K562 (cell line): ENCODE measurements around the gene RAI14. TPM values are rescaled to one million over a fixed set of nuclear protein-coding genes. Genes with fewer than 3 reads are reported as not detected.

Experiments
- ATAC-seq: fragments of 200-7000 bp; cut with Tn5 transposase; 3 replicates; pipeline ENCODE4 v1.9.1; 2020; ENCODE audit warnings: moderate library complexity
- BruUV-seq: library from RNA; stranded (reverse); fragments of 400-500 nt; replicated peaks from 2 replicates; lab custom pipeline; 2021; lab: Mats Ljungman, UMichigan
- CTCF ChIA-PET: fragments of 300-600 bp; formaldehyde crosslinking; extraction: SDS; loops from one replicate; lab custom pipeline; 2021; ENCODE audit warnings: low intra/inter-chr PET ratio; lab: Yijun Ruan, JAX
- POLR2A ChIA-PET: fragments of 300-600, 350-650 bp; sonication (Branson Sonifier 250); formaldehyde crosslinking; extraction: SDS; loops from one replicate; lab custom pipeline; 2021; ENCODE audit warnings: antibody characterized with exemption, inconsistent platforms; lab: Yijun Ruan, JAX
- DNase-seq, 4 experiments: peaks; one replicate each; pipeline versions ENCODE4 v3.0.0 to v3.0.0-alpha.2; 2011 to 2018; ENCODE audit warnings: low spot score in 3 of 4, mixed read lengths in 3 of 4; ENCODE audit errors: extremely low read depth in 1 of 4
- FAIRE-seq: peaks from 2 replicates; lab custom pipeline; 2011; peaks lifted over from hg19 to GRCh38; lab: Jason Lieb, UNC
- H2AFZ ChIP-seq: 2 replicates; pipeline ENCODE4 v1.6.0; 2011; ENCODE audit warnings: low read depth, low read length, control low read depth, inconsistent platforms
- H3K27ac ChIP-seq: fragments of 200-600 bp; 3 replicates; pipeline ENCODE4 v1.8.0; 2011; ENCODE audit warnings: low read depth, mild to moderate bottlenecking, control low read depth, inconsistent platforms, low read length, moderate library complexity, mixed read lengths; ENCODE audit errors: extremely low read depth
- H3K27me3 ChIP-seq, 2 experiments: fragments of 300-600 bp in 1 of 2; 2 replicates in 1 of 2; 3 replicates in 1 of 2; pipeline versions ENCODE4 v1.6.0 to v1.8.0; 2011; ENCODE audit warnings: inconsistent platforms in 2 of 2, low read length in 2 of 2, mild to moderate bottlenecking in 1 of 2, mixed read lengths in 1 of 2, moderate library complexity in 1 of 2; ENCODE audit not compliant: control insufficient read depth in 2 of 2, insufficient read depth in 2 of 2
- H3K36me3 ChIP-seq: fragments of 300-600 bp; 3 replicates; pipeline ENCODE4 v1.8.0; 2011; ENCODE audit warnings: mild to moderate bottlenecking, low read length, inconsistent platforms; ENCODE audit not compliant: control insufficient read depth, insufficient read depth
- H3K4me1 ChIP-seq, 2 experiments: fragments of 200-600 bp in 1 of 2; replicated peaks in 1 of 2; 2 replicates in 1 of 2; 3 replicates in 1 of 2; pipeline versions ENCODE4 v1.5.1 to v1.8.0; 2011; ENCODE audit warnings: inconsistent platforms in 2 of 2, low read length in 2 of 2, mild to moderate bottlenecking in 1 of 2, mixed read lengths in 1 of 2, moderate library complexity in 1 of 2; ENCODE audit not compliant: control insufficient read depth in 2 of 2, insufficient read depth in 2 of 2
- H3K4me2 ChIP-seq: 2 replicates; pipeline ENCODE4 v1.6.1; 2011; ENCODE audit warnings: low read length, control low read depth, inconsistent platforms, mixed read lengths; ENCODE audit not compliant: insufficient read depth
- H3K4me3 ChIP-seq: fragments of 200-600 bp; sonication (generic), shearing (Covaris generic); 2 replicates; pipeline ENCODE4 v1.5.1; 2016; ENCODE audit warnings: control low read depth, inconsistent platforms
- H3K79me2 ChIP-seq: fragments of 200-600 bp; 3 replicates; pipeline ENCODE4 v1.8.0; 2011; ENCODE audit warnings: low read length, inconsistent platforms; ENCODE audit not compliant: control insufficient read depth, insufficient read depth
- H3K9ac ChIP-seq, 2 experiments: 2 replicates each; pipeline versions ENCODE4 v1.6.0 to v1.6.1; 2011; ENCODE audit warnings: low read depth in 2 of 2, low read length in 2 of 2, control low read depth in 1 of 2, inconsistent platforms in 1 of 2, mild to moderate bottlenecking in 1 of 2, mixed read lengths in 1 of 2; ENCODE audit not compliant: insufficient read depth in 1 of 2
- H3K9me1 ChIP-seq: one replicate; pipeline ENCODE4 v1.6.0; 2011; ENCODE audit warnings: inconsistent platforms, mild to moderate bottlenecking, low read length, moderate library complexity; ENCODE audit not compliant: control insufficient read depth, insufficient read depth
- H3K9me3 ChIP-seq: replicated peaks from 2 replicates; pipeline ENCODE4 v1.5.1; 2011; ENCODE audit warnings: low read depth, low read length, inconsistent platforms; ENCODE audit not compliant: control insufficient read depth, insufficient read depth
- H4K20me1 ChIP-seq: replicated peaks from 2 replicates; pipeline ENCODE4 v1.6.1; 2011; ENCODE audit warnings: low read length, inconsistent platforms, mixed read lengths; ENCODE audit not compliant: control insufficient read depth, insufficient read depth
- ARID3B ChIP-seq: fragments of 250-450 bp; sonication (Bioruptor Pico); IDR thresholded peaks from 2 replicates; pipeline ENCODE4 v1.4.0; 2020; ENCODE audit warnings: borderline replicate concordance
- ATF1 ChIP-seq, 2 experiments: fragments of 450-650 bp in 1 of 2; IDR thresholded peaks; 2 replicates each; pipeline ENCODE4 v1.6.1; 2016; ENCODE audit warnings: missing compliant biosample characterization in 1 of 2, missing genetic modification characterization in 1 of 2
- BCL6 ChIP-seq: fragments of 250-450 bp; sonication (Bioruptor Pico); IDR thresholded peaks from 2 replicates; pipeline ENCODE4 v1.4.0; 2020
- CREB3 ChIP-seq: fragments of 450-650 bp; conservative IDR thresholded peaks from 2 replicates; pipeline ENCODE4 v1.6.1; 2016; ENCODE audit warnings: missing genetic modification characterization, low read depth, mild to moderate bottlenecking, missing compliant biosample characterization, moderate library complexity
- CREB5 ChIP-seq: fragments of 250-450 bp; sonication (Bioruptor Pico); IDR thresholded peaks from 2 replicates; pipeline ENCODE4 v1.5.0; 2020; ENCODE audit warnings: mild to moderate bottlenecking
- GTF2F1 ChIP-seq: IDR thresholded peaks from 2 replicates; pipeline ENCODE4 v1.6.1; 2011; ENCODE audit warnings: low read depth, low read length, improper control_type of control experiment
- KDM2B ChIP-seq: fragments of 250-450 bp; sonication (Bioruptor Pico); IDR thresholded peaks from 2 replicates; pipeline ENCODE4 v1.8.0; 2021; ENCODE audit warnings: mild to moderate bottlenecking, moderate library complexity
- MCM7 ChIP-seq, 2 experiments: fragments of 450-650 bp; IDR thresholded peaks; 2 replicates each; pipeline ENCODE4 v1.6.1; 2016 to 2018
- NFE2 ChIP-seq: IDR thresholded peaks from 2 replicates; pipeline ENCODE4 v1.6.1; 2014; ENCODE audit warnings: antibody characterized with exemption, low read depth
- RAD51 ChIP-seq: fragments of 450-650 bp; IDR thresholded peaks from 2 replicates; pipeline ENCODE4 v1.7.1; 2016; ENCODE audit warnings: low read depth, mild to moderate bottlenecking, borderline replicate concordance
- SIN3A ChIP-seq, 2 experiments: fragments of 150-350 bp in 1 of 2; IDR thresholded peaks; 2 replicates each; pipeline ENCODE4 v1.6.1; 2011 to 2016; ENCODE audit warnings: borderline replicate concordance in 2 of 2, low read depth in 2 of 2, low read length in 2 of 2, mild to moderate bottlenecking in 2 of 2, moderate library complexity in 2 of 2; ENCODE audit not compliant: control insufficient read depth in 1 of 2
- SOX6 ChIP-seq: fragments of 450-650 bp; IDR thresholded peaks from 2 replicates; pipeline ENCODE4 v1.6.1; 2014; ENCODE audit warnings: mild to moderate bottlenecking
- SRSF9 ChIP-seq: fragments of 200-400 bp; formaldehyde crosslinking; IDR thresholded peaks from 2 replicates; pipeline ENCODE4 v1.6.1; 2017; ENCODE audit warnings: low read depth, low read length, borderline replicate concordance
- ZKSCAN3 ChIP-seq: fragments of 250-450 bp; sonication (Bioruptor Pico); IDR thresholded peaks from 2 replicates; pipeline ENCODE4 v1.4.0; 2020
- ZNF764 ChIP-seq: fragments of 250-450 bp; sonication (Bioruptor Pico); IDR thresholded peaks from 2 replicates; pipeline ENCODE4 v1.4.0; 2020; ENCODE audit warnings: low read depth, mild to moderate bottlenecking, moderate library complexity
- WGBS: fragments of 100-300 bp; shearing (Covaris generic); methylation state at CpG from one replicate; pipeline ENCODE4 v1.1.6; 2016; ENCODE audit warnings: low coverage, mixed read lengths; ENCODE audit not compliant: insufficient coverage; ENCODE audit errors: missing lambda C conversion rate; 5-methylcytosine and 5-hydroxymethylcytosine counted together
- in situ Hi-C: fragments of 300-500 bp; cut with MboI; formaldehyde crosslinking; loops from 4 replicates; pipeline ENCODE4 v1.15.0; 2018; ENCODE audit warnings: inconsistent platforms, mixed read lengths
- intact Hi-C: fragments of 100-400 bp; cut with micrococcal nuclease; formaldehyde crosslinking; loops from 2 replicates; pipeline ENCODE4 v1.14.2; 2022
- polyA plus RNA-seq, 8 experiments: library from polyadenylated mRNA; depleted of rRNA in 4 of 8; stranded (reverse) in 5 of 8; unstranded in 3 of 8; fragments of >200 nt; fragmentation: Nextera tagmentation in 2 of 8; fragmentation: Illumina TruSeq in 1 of 8; extraction: Ambion mirVana in 2 of 8; extraction: Trizol in 1 of 8; gene quantifications; 2 replicates each; pipeline versions ENCODE4 v1.2.1 to v1.2.3, GENCODE V29; 2011 to 2014; ENCODE audit warnings: inconsistent platforms in 1 of 8, missing spikeins in 1 of 8
- total RNA-seq, 7 experiments: library from RNA; depleted of rRNA in 6 of 7; stranded (reverse); fragments of >200 nt in 6 of 7; fragmentation: Illumina TruSeq in 2 of 7; extraction: Trizol in 2 of 7; gene quantifications; 2 replicates each; pipeline versions ENCODE4 v1.2.1 to v1.2.3, GENCODE V29; 2011 to 2021; ENCODE audit warnings: low replicate concordance in 1 of 7

RAI14 gene
- total and polyA plus RNA-seq, 9 of the 15 experiments (the other 6 are each of a cell fraction or from before 2014, with no cell fraction given) = 11.3 to 82.5 (median 34.8) TPM

- Histone ChIP-seq H3K4me3 (no peak overlapping the region), H3K36me3 (no peaks in the 10 kb centered on the region), H4K20me1 (no peaks in the 10 kb centered on the region), H3K79me2 (no peaks in the 10 kb centered on the region), H3K9ac (no peak overlapping the region), H3K4me1 (no peaks in the 10 kb centered on the region), H3K27me3 (no peaks in the 10 kb centered on the region), H3K9me3 (no peaks in the 10 kb centered on the region), H3K4me2 (no peak overlapping the region), H3K27ac (no peak overlapping the region), H3K9me1 (no peaks in the 10 kb centered on the region), H2AFZ (no peak overlapping the region)
- intact Hi-C loops = no loop called here
- no peak for TF ChIP-seq GTF2F1
- TF ChIP-seq ARID3B (CRISPR knock-in tag) = no peak
- no peak for TF ChIP-seq RAD51
- TF ChIP-seq CREB5 (CRISPR knock-in tag) = no peak
- TF ChIP-seq SOX6 = no peak
- TF ChIP-seq MCM7 (IDR thresholded peaks at IDR 0.05) = no peak
- no peak for TF ChIP-seq SRSF9
- TF ChIP-seq BCL6 (CRISPR knock-in tag) = no peak
- TF ChIP-seq ZNF764 (CRISPR knock-in tag) = no peak
- no peak for TF ChIP-seq NFE2
- TF ChIP-seq SIN3A (IDR thresholded peaks at IDR 0.05; ENCODE audit: borderline replicate concordance in 2 of 2, control insufficient read depth in 1 of 2, low read depth in 2 of 2, low read length in 2 of 2) = no peak
- TF ChIP-seq KDM2B (CRISPR knock-in tag) = no peak
- TF ChIP-seq ZKSCAN3 (CRISPR knock-in tag) = no peak
- no peak for TF ChIP-seq CREB3 (tag)
- no peak for TF ChIP-seq ATF1 (CRISPR knock-in tag; IDR thresholded peaks at IDR 0.05)
- TF ChIP-seq ATF1 (tag; IDR thresholded peaks at IDR 0.05) = no peak
- POLR2A ChIA-PET = interaction anchor here (1.4 kb wide), 1 partner anchor 9 kb away, joined by 3 read pairs; no protein-coding TSS in a partner anchor
- WGBS = 71% methylated on average over 15 of the region's 15 CpGs
- ATAC-seq (no peak), FAIRE-seq (no peak), DNase-seq (no peak)
- BruUV-seq = no TSS peak
- in situ Hi-C loops = no loop called here
- CTCF ChIA-PET = no interaction called here
Measured at GRCh38 chr5:34751807-34752736, 95.9 kb downstream of the RAI14 start.
